A549 (cell line): ENCODE results near the gene ABHD12.
A peak's percentile ranks its signal among the peaks of the same experiment; 100 is the strongest.

Experiments used
- CHD2 ChIP-seq: fragments of 150-350 bp; IDR thresholded peaks from 2 replicates; pipeline ENCODE4 v1.6.1; 2014; ENCODE audit warnings: low read length; ENCODE audit not compliant: partially characterized antibody
- CTCF ChIP-seq: fragments of >200 bp; sonication (Bioruptor Twin); formaldehyde crosslinking; IDR thresholded peaks from 3 replicates; pipeline ENCODE4 v1.5.1; 2016
- E2F6 ChIP-seq: IDR thresholded peaks from 2 replicates; pipeline ENCODE4 v1.6.1; 2012; ENCODE audit warnings: low read depth, borderline replicate concordance
- GATA3 ChIP-seq: IDR thresholded peaks from 2 replicates; pipeline ENCODE4 v1.6.1; 2012; ENCODE audit warnings: borderline replicate concordance
- HMGXB4 ChIP-seq: fragments of 250-450 bp; sonication (Bioruptor Pico); IDR thresholded peaks from 2 replicates; pipeline ENCODE4 v1.5.0; 2021; ENCODE audit warnings: mild to moderate bottlenecking, moderate library complexity, borderline replicate concordance
- MYC ChIP-seq: IDR thresholded peaks from 2 replicates; pipeline ENCODE4 v1.6.1; 2012; ENCODE audit warnings: mild to moderate bottlenecking, inconsistent platforms, low read length, improper control_type of control experiment, borderline replicate concordance
- POLR2A ChIP-seq: IDR thresholded peaks from 2 replicates; pipeline ENCODE4 v1.6.1; 2012; ENCODE audit warnings: mild to moderate bottlenecking, low read length
- POLR2AphosphoS2 ChIP-seq: conservative IDR thresholded peaks from 2 replicates; pipeline ENCODE4 v1.6.1; 2012; ENCODE audit warnings: low read length, improper control_type of control experiment, inconsistent platforms
- RCOR1 ChIP-seq: fragments of 150-350 bp; IDR thresholded peaks from 2 replicates; pipeline ENCODE4 v1.6.1; 2014; ENCODE audit warnings: antibody characterized with exemption, low read length, low read depth
- REST ChIP-seq: fragments of 200-600 bp; sonication (generic); IDR thresholded peaks from 2 replicates; pipeline ENCODE4 v1.6.1; 2016; ENCODE audit warnings: antibody characterized with exemption, mild to moderate bottlenecking, moderate library complexity

- no peak for TF ChIP-seq GATA3
- peak; percentile 93 for TF ChIP-seq POLR2A
- no peak for TF ChIP-seq CTCF
- no peak for TF ChIP-seq REST
- TF ChIP-seq POLR2AphosphoS2: no peak
- TF ChIP-seq E2F6: peak; percentile 70
- TF ChIP-seq MYC: peak; percentile 90
- TF ChIP-seq RCOR1: no peak
- TF ChIP-seq CHD2: no peak
- TF ChIP-seq HMGXB4 (CRISPR knock-in tag): no peak
These were observed at the start of gene ABHD12 for GRCh38 chr20:25390538-25391528.
